Measurements from ENCODE around the gene NDUFAF2. TPM values are rescaled to one million over a fixed set of nuclear protein-coding genes. Genes with fewer than 3 reads are reported as not detected.

NDUFAF2 gene
- total RNA-seq, 1 donor from 2014 or later: 27.5 TPM

DNA sequence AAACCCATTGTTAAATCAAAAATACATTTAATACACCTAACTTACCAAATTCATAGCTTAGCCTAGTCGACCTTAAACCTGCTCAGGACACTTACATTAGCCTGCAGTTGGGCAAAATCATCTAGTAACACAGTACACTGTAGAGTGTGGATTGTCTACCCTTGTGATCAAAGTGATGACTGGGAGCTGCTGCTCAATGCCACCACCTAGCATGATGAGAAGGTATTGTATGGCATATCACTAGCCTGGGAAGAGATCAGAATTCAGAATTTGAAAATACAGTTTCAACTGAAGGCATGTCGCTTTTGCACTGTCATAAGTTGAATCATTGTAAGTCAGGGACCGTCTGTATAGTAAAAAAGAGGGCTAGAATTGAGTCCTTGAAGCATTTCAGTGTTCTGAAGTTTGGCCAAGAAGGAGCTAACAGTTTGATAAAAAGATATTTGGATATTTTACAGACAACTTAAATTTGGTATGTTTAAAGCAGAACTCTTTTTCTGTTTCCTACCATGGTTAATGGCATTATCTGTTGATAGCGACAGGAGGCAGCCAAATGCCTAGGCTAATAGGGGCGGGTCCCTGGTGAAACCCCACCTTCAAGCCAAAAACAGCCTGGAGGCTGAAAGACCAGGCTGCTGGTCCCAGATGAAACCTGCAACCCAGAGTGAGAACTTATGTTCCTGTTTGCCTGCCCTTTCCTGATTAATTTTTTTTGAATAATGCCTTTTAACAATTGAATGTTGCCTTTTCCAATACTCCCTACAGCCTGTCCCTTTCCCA, 194.3 kb downstream of the NDUFAF2 start:
- no peak for DNase-seq (ENCODE audit: extremely low spot score, unreplicated experiment)
- H3K36me3 Mint-ChIP-seq: no peaks in the 10 kb centered on the region
- no peaks in the 10 kb centered on the region for H3K9me3 Mint-ChIP-seq
- H3K27me3 Mint-ChIP-seq: no peaks in the 10 kb centered on the region
- H3K4me3 Mint-ChIP-seq: no peak overlapping the region
- H3K4me1 Mint-ChIP-seq (ENCODE audit: unreplicated experiment): peaks cover 14% of the 10 kb centered on the region
- H3K27ac Mint-ChIP-seq: no peak overlapping the region
- TF ChIP-seq, protein P1, sequence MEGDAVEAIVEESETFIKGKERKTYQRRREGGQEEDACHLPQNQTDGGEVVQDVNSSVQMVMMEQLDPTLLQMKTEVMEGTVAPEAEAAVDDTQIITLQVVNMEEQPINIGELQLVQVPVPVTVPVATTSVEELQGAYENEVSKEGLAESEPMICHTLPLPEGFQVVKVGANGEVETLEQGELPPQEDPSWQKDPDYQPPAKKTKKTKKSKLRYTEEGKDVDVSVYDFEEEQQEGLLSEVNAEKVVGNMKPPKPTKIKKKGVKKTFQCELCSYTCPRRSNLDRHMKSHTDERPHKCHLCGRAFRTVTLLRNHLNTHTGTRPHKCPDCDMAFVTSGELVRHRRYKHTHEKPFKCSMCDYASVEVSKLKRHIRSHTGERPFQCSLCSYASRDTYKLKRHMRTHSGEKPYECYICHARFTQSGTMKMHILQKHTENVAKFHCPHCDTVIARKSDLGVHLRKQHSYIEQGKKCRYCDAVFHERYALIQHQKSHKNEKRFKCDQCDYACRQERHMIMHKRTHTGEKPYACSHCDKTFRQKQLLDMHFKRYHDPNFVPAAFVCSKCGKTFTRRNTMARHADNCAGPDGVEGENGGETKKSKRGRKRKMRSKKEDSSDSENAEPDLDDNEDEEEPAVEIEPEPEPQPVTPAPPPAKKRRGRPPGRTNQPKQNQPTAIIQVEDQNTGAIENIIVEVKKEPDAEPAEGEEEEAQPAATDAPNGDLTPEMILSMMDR (conservative IDR thresholded peaks at IDR 0.05): peak; percentile 17

DNA sequence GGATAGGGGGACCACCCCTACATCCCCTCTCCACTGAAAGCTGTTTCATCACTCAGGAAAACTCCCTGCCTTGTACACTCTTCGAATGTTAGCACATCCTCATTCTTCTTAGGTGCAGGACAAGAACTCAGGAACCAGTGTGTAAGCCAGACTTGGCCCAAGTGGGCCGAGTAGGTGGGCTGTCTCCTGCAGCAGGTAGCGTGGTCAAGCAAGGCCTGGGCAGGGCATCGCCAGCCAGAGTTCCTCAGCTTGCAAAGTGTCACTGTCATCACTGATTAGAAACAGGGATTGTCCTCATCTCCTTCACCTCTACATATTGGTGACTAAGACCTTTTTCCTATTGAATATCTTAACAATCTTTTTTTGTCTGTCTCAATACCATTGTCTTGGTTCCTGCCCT, 194.9 kb downstream of the NDUFAF2 start:
- Mint-ChIP-seq H3K4me3 (no peak overlapping the region), H3K27me3 (no peaks in the 10 kb centered on the region), H3K36me3 (no peaks in the 10 kb centered on the region), H3K27ac (no peak overlapping the region), H3K9me3 (no peaks in the 10 kb centered on the region), H3K4me1 (ENCODE audit: unreplicated experiment) (peaks cover 14% of the 10 kb centered on the region)
- TF ChIP-seq, protein P1 (conservative IDR thresholded peaks at IDR 0.05): no peak
- no peak for DNase-seq (ENCODE audit: extremely low spot score, unreplicated experiment)

DNA sequence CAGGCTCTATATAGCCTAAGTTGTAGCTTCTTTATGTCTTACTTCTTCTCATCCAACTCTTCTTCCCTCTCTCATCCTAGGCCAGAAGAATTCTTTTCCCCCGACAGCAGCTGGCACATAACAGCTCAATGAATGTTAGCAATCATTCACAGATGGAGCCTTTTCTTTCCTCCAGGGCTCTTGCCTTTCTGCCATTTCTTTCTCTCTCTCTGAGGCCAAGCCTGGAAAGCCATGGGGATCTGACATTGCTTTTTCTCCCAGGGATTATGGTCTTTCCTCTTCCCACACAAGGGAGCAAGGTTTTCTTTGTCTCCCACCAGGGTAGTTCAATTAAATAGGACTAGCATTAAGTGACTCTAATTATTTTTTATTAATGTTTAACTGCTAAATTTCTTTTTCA, 196.8 kb downstream of the NDUFAF2 start:
- no peaks in the 10 kb centered on the region for H3K9me3 Mint-ChIP-seq
- no peaks in the 10 kb centered on the region for H3K27me3 Mint-ChIP-seq
- TF ChIP-seq, protein P1 (conservative IDR thresholded peaks at IDR 0.05): no peak
- H3K27ac Mint-ChIP-seq: no peak overlapping the region
- H3K36me3 Mint-ChIP-seq: no peaks in the 10 kb centered on the region
- no peak overlapping the region for H3K4me3 Mint-ChIP-seq
- no peak for DNase-seq (ENCODE audit: extremely low spot score, unreplicated experiment)
- peaks cover 14% of the 10 kb centered on the region for H3K4me1 Mint-ChIP-seq (ENCODE audit: unreplicated experiment)

GRCh38 chr5:61142391-61142790, 197.4 kb downstream of the NDUFAF2 start:
- peaks cover 12% of the 10 kb centered on the region for H3K4me1 Mint-ChIP-seq (ENCODE audit: unreplicated experiment)
- H3K4me3 Mint-ChIP-seq: no peak overlapping the region
- TF ChIP-seq, protein P1 (conservative IDR thresholded peaks at IDR 0.05): no peak
- DNase-seq (ENCODE audit: extremely low spot score, unreplicated experiment): no peak
- no peaks in the 10 kb centered on the region for H3K9me3 Mint-ChIP-seq
- H3K27ac Mint-ChIP-seq: no peak overlapping the region
- H3K27me3 Mint-ChIP-seq: no peaks in the 10 kb centered on the region
- H3K36me3 Mint-ChIP-seq: no peaks in the 10 kb centered on the region

DNA sequence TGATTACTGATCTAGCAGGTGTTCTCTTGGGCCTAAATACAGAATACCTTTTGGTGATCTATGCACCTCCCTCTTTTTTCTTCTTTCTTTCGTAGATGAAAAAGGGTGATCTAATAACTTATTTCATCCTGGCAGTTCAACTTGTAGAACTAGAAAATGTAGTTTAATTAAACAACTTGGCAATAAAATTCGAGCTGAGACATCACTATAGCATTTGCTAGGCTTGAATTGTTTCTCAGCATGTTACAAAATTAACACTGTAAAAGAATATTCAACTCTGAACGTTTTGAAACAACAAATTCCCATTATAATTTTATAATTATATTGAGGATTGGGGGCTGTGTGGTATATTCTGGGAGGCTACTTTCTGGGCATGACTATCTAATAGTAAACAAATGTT, 197.8 kb downstream of the NDUFAF2 start:
- peaks cover 10% of the 10 kb centered on the region for H3K4me1 Mint-ChIP-seq (ENCODE audit: unreplicated experiment)
- H3K4me3 Mint-ChIP-seq: no peak overlapping the region
- no peaks in the 10 kb centered on the region for H3K27me3 Mint-ChIP-seq
- no peak for DNase-seq (ENCODE audit: extremely low spot score, unreplicated experiment)
- no peak overlapping the region for H3K27ac Mint-ChIP-seq
- TF ChIP-seq, protein P1 (conservative IDR thresholded peaks at IDR 0.05): no peak
- H3K36me3 Mint-ChIP-seq: no peaks in the 10 kb centered on the region
- no peaks in the 10 kb centered on the region for H3K9me3 Mint-ChIP-seq
